ENCODE results near the gene SSR1. TPM values are rescaled to one million over a fixed set of nuclear protein-coding genes. Genes with fewer than 3 reads are reported as not detected.
"Not testable (repeated sequence)": the region's sequence is repeated elsewhere in the genome, so short reads cannot be mapped to it uniquely, and the experiment has no call there.

SSR1 gene
- total RNA-seq, 1 experiment from 2014 or later: 65.2 TPM

DNA sequence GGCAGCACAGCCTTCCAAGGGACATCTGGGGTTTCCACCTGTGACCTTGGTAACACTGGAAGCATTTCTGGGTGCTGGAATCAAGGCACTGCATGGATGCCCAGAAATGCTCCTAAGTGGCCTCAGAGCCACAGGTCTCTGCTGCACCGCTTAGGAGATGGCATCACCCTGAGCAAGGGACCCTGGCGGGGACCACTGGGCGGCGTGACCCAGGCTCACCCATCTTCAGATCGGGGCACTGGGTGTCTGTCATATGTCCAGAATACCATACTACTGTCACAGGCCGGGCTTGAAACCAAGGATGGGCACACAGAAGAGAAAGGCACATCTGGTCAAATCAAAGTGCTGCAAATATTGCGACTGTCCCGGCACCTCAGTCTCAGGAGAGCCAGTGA lies 45.9 kb downstream of the SSR1 start:
- no peak for TF ChIP-seq CTCF (conservative IDR thresholded peaks at IDR 0.05; ENCODE audit: low read depth, low read length)
- no peak for TF ChIP-seq EZH2 (IDR thresholded peaks at IDR 0.05; ENCODE audit: low read length, unreplicated experiment)
- no peak for TF ChIP-seq EZH2phosphoT487 (IDR thresholded peaks at IDR 0.05; ENCODE audit: borderline replicate concordance, low read length)
- H3K4me1 ChIP-seq (ENCODE audit: insufficient read depth, low read length): peaks cover 16% of the 10 kb centered on the region
- H4K20me1 ChIP-seq (ENCODE audit: low read length): no peaks in the 10 kb centered on the region
- H3K27ac ChIP-seq (ENCODE audit: low read length): no peak overlapping the region
- ChIA-PET CTCF (interaction anchor here (1.0 kb wide), 1 partner anchor 313 kb away, joined by 3 read pairs; no protein-coding TSS in a partner anchor), POLR2A (ENCODE audit: unreplicated experiment) (no interaction called here)
- H3K4me3 ChIP-seq (ENCODE audit: low read length): no peak overlapping the region
- no peaks in the 10 kb centered on the region for H3K9me2 ChIP-seq (replicated peaks; ENCODE audit: low read length)
- no peaks in the 10 kb centered on the region for H3K9me3 ChIP-seq (ENCODE audit: low read length)
- intact Hi-C loops (cut with micrococcal nuclease): no loop called here
- H3K9ac ChIP-seq (ENCODE audit: low read length): no peak overlapping the region
- no peaks in the 10 kb centered on the region for H3K27me3 ChIP-seq (ENCODE audit: low read length)
- no peak overlapping the region for H2AFZ ChIP-seq (ENCODE audit: low read length)
- H3F3A ChIP-seq (ENCODE audit: low read length, unreplicated experiment): no peaks in the 10 kb centered on the region
- ATAC-seq (no peak), DNase-seq (no peak)
- no peak overlapping the region for H3K4me2 ChIP-seq (ENCODE audit: low read length)
- H3K36me3 ChIP-seq (ENCODE audit: low read depth, low read length): no peaks in the 10 kb centered on the region
- H3K79me2 ChIP-seq (ENCODE audit: low read length): no peaks in the 10 kb centered on the region
- BruUV-seq (replicated peaks): no TSS peak

GRCh38 chr6:7265385-7265726 lies 47.6 kb downstream of the SSR1 start:
- H3K4me3 ChIP-seq (ENCODE audit: low read length); H3K9me2 ChIP-seq (replicated peaks; ENCODE audit: low read length); H3K9ac ChIP-seq (ENCODE audit: low read length); H2AFZ ChIP-seq (ENCODE audit: low read length); BruUV-seq (replicated peaks); DNase-seq; H4K20me1 ChIP-seq (ENCODE audit: low read length); H3K4me2 ChIP-seq (ENCODE audit: low read length); H3K27me3 ChIP-seq (ENCODE audit: low read length); intact Hi-C loops (cut with micrococcal nuclease); H3F3A ChIP-seq (ENCODE audit: low read length, unreplicated experiment); H3K9me3 ChIP-seq (ENCODE audit: low read length); H3K36me3 ChIP-seq (ENCODE audit: low read depth, low read length); H3K27ac ChIP-seq (ENCODE audit: low read length); CTCF ChIA-PET; POLR2A ChIA-PET (ENCODE audit: unreplicated experiment); H3K79me2 ChIP-seq (ENCODE audit: low read length); ATAC-seq: not testable (repeated sequence)
- H3K4me1 ChIP-seq (ENCODE audit: insufficient read depth, low read length): peaks cover 28% of the 10 kb centered on the region

GRCh38 chr6:7264686-7265384 lies 48.2 kb downstream of the SSR1 start:
- Histone ChIP-seq H3K4me2 (ENCODE audit: low read length) (no peak overlapping the region), H3K36me3 (ENCODE audit: low read depth, low read length) (no peaks in the 10 kb centered on the region), H3K27me3 (ENCODE audit: low read length) (no peaks in the 10 kb centered on the region), H3K4me3 (ENCODE audit: low read length) (no peak overlapping the region), H3K9ac (ENCODE audit: low read length) (no peak overlapping the region), H3K79me2 (ENCODE audit: low read length) (no peaks in the 10 kb centered on the region), H3K9me2 (replicated peaks; ENCODE audit: low read length) (no peaks in the 10 kb centered on the region), H3K27ac (ENCODE audit: low read length) (no peak overlapping the region), H2AFZ (ENCODE audit: low read length) (no peak overlapping the region), H3K4me1 (ENCODE audit: insufficient read depth, low read length) (peaks cover 30% of the 10 kb centered on the region), H3F3A (ENCODE audit: low read length, unreplicated experiment) (no peaks in the 10 kb centered on the region), H3K9me3 (ENCODE audit: low read length) (no peaks in the 10 kb centered on the region), H4K20me1 (ENCODE audit: low read length) (no peaks in the 10 kb centered on the region)
- TF ChIP-seq EZH2 (IDR thresholded peaks at IDR 0.05; ENCODE audit: low read length, unreplicated experiment) (no peak), CTCF (conservative IDR thresholded peaks at IDR 0.05; ENCODE audit: low read depth, low read length) (no peak), EZH2phosphoT487 (IDR thresholded peaks at IDR 0.05; ENCODE audit: borderline replicate concordance, low read length) (no peak)
- DNase-seq (no peak), ATAC-seq (no peak)
- ChIA-PET CTCF (no interaction called here), POLR2A (ENCODE audit: unreplicated experiment) (no interaction called here)
- BruUV-seq (replicated peaks): no TSS peak
- intact Hi-C loops (cut with micrococcal nuclease): no loop called here

Data from PC-3 (cell line).